NCI-H1105 treated with DMSO at 0.1 percent for 48 hours (cell line): Measurements from ENCODE around the gene MCHR1.

Experiments
- DNase-seq: peaks from one replicate; lab custom pipeline; 2025; lab: John Stamatoyannopoulos, UW

Gene MCHR1

GRCh38 chr22:40727070-40727963, 48.0 kb downstream of the MCHR1 start:
- DNase-seq = peak; percentile 31

- no peak for DNase-seq
Measured at GRCh38 chr22:40727964-40728615, 48.8 kb downstream of the MCHR1 start.

DNA sequence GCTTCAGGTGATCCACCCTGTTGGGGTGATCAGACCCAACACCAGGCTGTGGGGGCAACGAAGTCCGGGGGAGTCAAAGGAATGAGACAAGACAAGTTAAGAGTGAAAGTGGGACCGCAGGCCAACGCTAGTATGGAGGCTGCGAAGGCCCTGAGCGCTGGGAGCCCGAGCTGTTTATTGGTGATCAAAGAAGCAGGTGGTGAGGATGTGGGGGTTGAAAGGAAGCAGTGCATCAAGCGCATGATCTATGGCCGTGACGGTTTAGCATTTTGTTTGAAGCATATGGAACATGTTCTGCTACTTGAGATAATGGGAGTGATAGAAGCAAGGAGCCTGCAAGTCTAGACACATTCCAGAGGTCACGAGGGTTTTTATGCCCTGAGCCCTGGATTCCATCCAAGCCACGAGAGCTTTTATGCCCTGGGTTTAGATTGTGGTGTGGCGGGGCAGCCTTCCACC, 49.5 kb downstream of the MCHR1 start:
- peak; percentile 89 for DNase-seq

GRCh38 chr22:40729284-40729683, 50.0 kb downstream of the MCHR1 start:
- DNase-seq = no peak
